ENCODE measurements around the gene RPS27A. TPM values are rescaled to one million over a fixed set of nuclear protein-coding genes. Genes with fewer than 3 reads are reported as not detected.
"Not testable (repeated sequence)": the region's sequence is repeated elsewhere in the genome, so short reads cannot be mapped to it uniquely, and the experiment has no call there.

Gene RPS27A
- total RNA-seq, 1 donor from 2014 or later = 1,070 TPM

GRCh38 chr2:55259586-55259985, 27.1 kb downstream of the RPS27A start:
- H3K27me3 Mint-ChIP-seq; H3K4me3 Mint-ChIP-seq; H3K9me3 Mint-ChIP-seq; H3K4me1 Mint-ChIP-seq; H3K27ac Mint-ChIP-seq; intact Hi-C loops (cut with micrococcal nuclease); DNase-seq: not testable (repeated sequence)
- peaks cover 25% of the 10 kb centered on the region for H3K36me3 Mint-ChIP-seq (ENCODE audit: low read depth)

- H3K27me3 Mint-ChIP-seq = peaks cover 2% of the 10 kb centered on the region
- peak overlapping the region; percentile 95 for H3K27ac Mint-ChIP-seq
- no peaks in the 10 kb centered on the region for H3K9me3 Mint-ChIP-seq
- H3K4me3 Mint-ChIP-seq = peak overlapping the region; percentile 96
- peaks cover 22% of the 10 kb centered on the region for H3K36me3 Mint-ChIP-seq (ENCODE audit: low read depth)
- peaks cover 7% of the 10 kb centered on the region for H3K4me1 Mint-ChIP-seq
- intact Hi-C loops (cut with micrococcal nuclease) = loop anchor here (5.0 kb wide), 2 partner anchors 44 to 349 kb away; partner anchors contain the start of gene PPP4R3B
- no peak for DNase-seq
These were observed 35.9 kb downstream of the RPS27A start for GRCh38 chr2:55268288-55268906.

DNA sequence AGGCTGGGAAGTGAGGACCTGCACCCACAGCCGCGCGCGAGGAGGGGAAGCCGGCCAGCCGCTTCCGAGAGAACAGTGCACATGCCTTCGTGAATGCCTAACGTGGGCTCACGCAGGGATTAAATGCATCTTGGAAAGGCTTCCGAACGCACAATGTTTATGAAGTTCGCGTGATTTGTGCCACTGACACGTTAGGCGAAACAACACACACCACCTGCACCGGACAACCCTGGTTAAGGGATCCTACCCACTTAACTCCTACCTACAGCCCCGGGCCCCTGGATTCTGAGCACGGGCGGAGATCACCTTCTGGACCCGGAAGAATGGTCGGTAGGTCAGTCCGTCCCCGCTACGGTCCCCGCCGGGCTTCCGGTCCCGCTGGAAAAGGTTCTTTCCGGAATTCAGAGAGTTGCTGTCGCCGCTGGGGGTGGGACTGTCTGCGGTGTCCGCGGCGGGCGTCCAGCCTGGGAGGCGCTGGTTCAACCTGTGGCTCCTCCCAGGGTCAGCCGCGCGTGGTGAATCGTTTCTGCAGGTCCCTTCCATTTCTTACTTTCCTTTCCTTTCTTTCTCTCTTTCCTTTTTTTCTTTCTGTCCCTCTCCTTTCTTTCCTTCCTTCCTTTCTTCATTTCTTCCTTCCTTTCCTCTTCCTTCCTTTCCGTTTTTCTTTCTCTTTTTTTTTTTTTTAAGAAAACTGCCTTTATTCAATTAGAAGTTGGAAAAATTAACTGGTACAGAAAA, 36.6 kb downstream of the RPS27A start, which contains the start of gene MTIF2:
Gene MTIF2, minus strand, starts transcription at position 325 of the 738 bp plus-strand sequence. CDS start 5,373 bp downstream, outside the sequence.
- peaks cover 7% of the 10 kb centered on the region for H3K4me1 Mint-ChIP-seq
- H3K9me3 Mint-ChIP-seq = no peaks in the 10 kb centered on the region
- peaks cover 4% of the 10 kb centered on the region for H3K27me3 Mint-ChIP-seq
- peaks cover 16% of the 10 kb centered on the region for H3K36me3 Mint-ChIP-seq (ENCODE audit: low read depth)
- intact Hi-C loops (cut with micrococcal nuclease) = loop anchor here (1.0 to 5.0 kb wide), 6 partner anchors 13 to 348 kb away; partner anchors contain the start of genes CLHC1, PPP4R3B, RPS27A and RTN4
- peak; percentile 97 for DNase-seq
- peak within 1 kb of the TSS; percentile 95 for H3K27ac Mint-ChIP-seq
- peak within 1 kb of the TSS; percentile 96 for H3K4me3 Mint-ChIP-seq

DNA sequence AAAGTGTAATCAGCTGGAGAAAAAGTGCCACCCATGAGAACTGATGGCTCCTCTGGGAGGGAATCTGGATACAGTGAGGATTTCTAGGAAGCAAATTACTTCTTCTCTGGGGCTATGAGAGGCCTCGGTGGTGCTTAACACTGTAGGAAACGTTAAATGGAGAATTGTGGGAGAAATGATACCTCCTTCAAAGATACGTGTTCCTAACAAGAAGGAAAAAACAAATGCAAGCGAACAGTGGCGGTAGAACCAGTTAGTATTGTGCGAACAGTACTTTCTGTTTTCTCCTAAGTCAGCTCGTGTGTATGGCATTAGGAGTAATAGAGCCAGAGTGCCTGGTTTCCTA, 37.1 kb downstream of the RPS27A start:
- peaks cover 4% of the 10 kb centered on the region for H3K27me3 Mint-ChIP-seq
- H3K4me1 Mint-ChIP-seq = peaks cover 7% of the 10 kb centered on the region
- peak overlapping the region; percentile 95 for H3K27ac Mint-ChIP-seq
- no peaks in the 10 kb centered on the region for H3K9me3 Mint-ChIP-seq
- peaks cover 12% of the 10 kb centered on the region for H3K36me3 Mint-ChIP-seq (ENCODE audit: low read depth)
- DNase-seq = peak; percentile 65
- intact Hi-C loops (cut with micrococcal nuclease) = loop anchor here (1.0 to 5.0 kb wide), 6 partner anchors 13 to 348 kb away; partner anchors contain the start of genes CLHC1, PPP4R3B, RPS27A and RTN4
- H3K4me3 Mint-ChIP-seq = peak overlapping the region; percentile 96

DNA sequence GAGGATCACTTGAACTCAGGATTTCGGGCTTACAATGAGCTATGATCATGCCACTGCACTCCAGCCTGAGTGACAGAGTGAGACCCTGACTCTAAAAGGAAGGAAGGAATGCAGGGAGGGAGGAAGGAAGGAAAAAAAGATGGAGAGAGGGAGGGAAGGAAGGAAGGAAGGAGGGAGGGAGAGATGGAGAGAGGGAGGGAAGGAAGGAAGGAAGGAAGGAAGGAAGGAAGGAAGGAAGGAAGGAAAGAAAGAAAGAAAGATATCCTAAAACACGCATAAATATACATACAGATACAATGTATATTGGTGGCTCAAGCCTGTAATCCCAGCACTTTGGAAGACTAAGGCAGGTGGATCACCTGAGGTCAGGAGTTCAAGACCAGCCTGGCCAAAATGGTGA, 41.9 kb downstream of the RPS27A start:
- H3K36me3 Mint-ChIP-seq (ENCODE audit: low read depth); H3K4me3 Mint-ChIP-seq; H3K4me1 Mint-ChIP-seq; H3K9me3 Mint-ChIP-seq; DNase-seq; H3K27me3 Mint-ChIP-seq; H3K27ac Mint-ChIP-seq; intact Hi-C loops (cut with micrococcal nuclease): not testable (repeated sequence)

GRCh38 chr2:55277310-55277709, 44.8 kb downstream of the RPS27A start:
- Mint-ChIP-seq H3K4me1 (peaks cover 3% of the 10 kb centered on the region), H3K27me3 (peaks cover 4% of the 10 kb centered on the region), H3K36me3 (ENCODE audit: low read depth) (no peaks in the 10 kb centered on the region), H3K9me3 (no peaks in the 10 kb centered on the region), H3K27ac (no peak overlapping the region), H3K4me3 (no peak overlapping the region)
- intact Hi-C loops (cut with micrococcal nuclease) = no loop called here
- no peak for DNase-seq

DNA sequence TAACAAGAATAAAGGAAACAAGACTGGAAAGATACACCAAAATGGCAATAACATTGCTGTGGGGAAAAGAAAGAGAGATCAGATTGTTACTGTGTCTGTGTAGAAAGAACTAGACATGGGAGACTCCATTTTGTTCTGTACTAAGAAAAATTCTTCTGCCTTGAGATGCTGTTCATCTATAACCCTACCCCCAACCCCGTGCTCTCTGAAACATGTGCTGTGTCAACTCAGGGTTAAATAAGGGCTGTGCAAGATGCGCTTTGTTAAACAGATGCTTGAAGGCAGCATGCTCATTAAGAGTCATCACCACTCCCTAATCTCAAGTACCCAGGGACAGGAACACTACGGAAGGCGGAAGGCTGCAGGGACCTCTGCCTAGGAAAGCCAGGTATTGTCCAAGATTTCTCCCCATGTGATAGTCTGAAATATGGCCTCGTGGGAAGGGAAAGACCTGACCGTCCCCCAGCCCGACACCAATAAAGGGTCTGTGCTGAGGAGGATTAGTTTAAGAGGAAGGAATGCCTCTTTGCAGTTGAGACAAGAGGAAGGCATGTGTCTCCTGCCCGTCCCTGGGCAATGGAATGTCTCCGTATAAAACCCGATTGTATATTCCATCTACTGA, 46.8 kb downstream of the RPS27A start:
- intact Hi-C loops (cut with micrococcal nuclease); H3K36me3 Mint-ChIP-seq (ENCODE audit: low read depth); H3K27me3 Mint-ChIP-seq; H3K4me1 Mint-ChIP-seq; H3K4me3 Mint-ChIP-seq; H3K27ac Mint-ChIP-seq; H3K9me3 Mint-ChIP-seq: not testable (repeated sequence)
- peak; percentile 48 for DNase-seq

- H3K4me1 Mint-ChIP-seq; H3K27me3 Mint-ChIP-seq; H3K36me3 Mint-ChIP-seq (ENCODE audit: low read depth); H3K4me3 Mint-ChIP-seq; H3K9me3 Mint-ChIP-seq; H3K27ac Mint-ChIP-seq: not testable (repeated sequence)
- intact Hi-C loops (cut with micrococcal nuclease) = loop anchor here (10.0 kb wide), 1 partner anchor 235 kb away; the partner anchor contains the start of gene CFAP36
- DNase-seq = peak; percentile 51
These were observed 47.5 kb downstream of the RPS27A start for GRCh38 chr2:55279859-55280424.

GRCh38 chr2:55280851-55281546, 48.5 kb downstream of the RPS27A start:
- intact Hi-C loops (cut with micrococcal nuclease) = loop anchor here (10.0 kb wide), 1 partner anchor 234 kb away; the partner anchor contains the start of gene CFAP36
- H3K36me3 Mint-ChIP-seq (ENCODE audit: low read depth); H3K9me3 Mint-ChIP-seq; H3K4me1 Mint-ChIP-seq; DNase-seq; H3K27me3 Mint-ChIP-seq; H3K4me3 Mint-ChIP-seq; H3K27ac Mint-ChIP-seq: not testable (repeated sequence)

- Mint-ChIP-seq H3K27ac (peak overlapping the region; percentile 94), H3K36me3 (ENCODE audit: low read depth) (peaks cover 2% of the 10 kb centered on the region)
- intact Hi-C loops (cut with micrococcal nuclease) = loop anchor here (1.0 to 10.0 kb wide), 3 partner anchors 13 to 232 kb away; partner anchors contain the start of genes CFAP36, CLHC1, MTIF2 and RPS27A
These were observed 49.8 kb downstream of the RPS27A start for GRCh38 chr2:55282110-55282917.

GRCh38 chr2:55283083-55283482, 50.6 kb downstream of the RPS27A start:
- H3K36me3 Mint-ChIP-seq (ENCODE audit: low read depth) = peaks cover 2% of the 10 kb centered on the region
- peaks cover 9% of the 10 kb centered on the region for H3K4me1 Mint-ChIP-seq
- intact Hi-C loops (cut with micrococcal nuclease) = loop anchor here (10.0 kb wide), 1 partner anchor 232 kb away; the partner anchor contains the start of gene CFAP36

More at GRCh38 chr2:55282110-55282917, 49.8 kb downstream of the RPS27A start:
- Mint-ChIP-seq H3K9me3 (no peaks in the 10 kb centered on the region), H3K27me3 (no peaks in the 10 kb centered on the region), H3K4me1 (peaks cover 9% of the 10 kb centered on the region), H3K4me3 (peak overlapping the region; percentile 92)
- peak; percentile 97 for DNase-seq

More at GRCh38 chr2:55283083-55283482, 50.6 kb downstream of the RPS27A start:
- DNase-seq = no peak
- H3K27me3 Mint-ChIP-seq = no peaks in the 10 kb centered on the region
- H3K9me3 Mint-ChIP-seq = no peaks in the 10 kb centered on the region
- H3K27ac Mint-ChIP-seq = no peak overlapping the region
- peak overlapping the region; percentile 31 for H3K4me3 Mint-ChIP-seq
